Glutamatergic neuron (in vitro differentiated cells): Measurements from ENCODE around the gene SMAD3. TPM values are rescaled to one million over a fixed set of nuclear protein-coding genes. Genes with fewer than 3 reads are reported as not detected.

ENCODE experiments used
- DNase-seq: peaks from one replicate; pipeline ENCODE4 v3.0.0; 2022
- H3K27ac Mint-ChIP-seq: one replicate; pipeline ENCODE4 v1.8.0; 2020; ENCODE audit warnings: mild to moderate bottlenecking, mixed read lengths, inconsistent platforms; ENCODE audit not compliant: unreplicated experiment
- H3K27me3 Mint-ChIP-seq: one replicate; pipeline ENCODE4 v1.8.0; 2020; ENCODE audit warnings: mild to moderate bottlenecking, moderate library complexity, mixed read lengths, inconsistent platforms; ENCODE audit not compliant: unreplicated experiment
- H3K36me3 Mint-ChIP-seq: one replicate; pipeline ENCODE4 v1.8.0; 2020; ENCODE audit warnings: mild to moderate bottlenecking, mixed read lengths, inconsistent platforms; ENCODE audit not compliant: unreplicated experiment
- H3K4me1 Mint-ChIP-seq: one replicate; pipeline ENCODE4 v1.8.0; 2020; ENCODE audit warnings: mild to moderate bottlenecking, low read depth, mixed read lengths, inconsistent platforms; ENCODE audit not compliant: unreplicated experiment
- H3K4me3 Mint-ChIP-seq: one replicate; pipeline ENCODE4 v1.8.0; 2020; ENCODE audit warnings: mild to moderate bottlenecking, mixed read lengths, inconsistent platforms; ENCODE audit not compliant: unreplicated experiment
- H3K9me3 Mint-ChIP-seq: one replicate; pipeline ENCODE4 v1.8.0; 2020; ENCODE audit warnings: mild to moderate bottlenecking, moderate library complexity, mixed read lengths, inconsistent platforms; ENCODE audit not compliant: unreplicated experiment
- CTCF ChIP-seq: fragments of 200-600 bp; sonication (generic); IDR thresholded peaks from one replicate; pipeline ENCODE4 v1.5.0; 2021; ENCODE audit not compliant: partially characterized antibody, unreplicated experiment
- total RNA-seq: library from RNA; stranded (reverse); fragmentation: NEBNext Ultra II Directional; extraction: Animal tissue kit (Norgen Biotek cat#: 25700); gene quantifications from one replicate; pipeline ENCODE4 v1.2.1, GENCODE V29; 2021; ENCODE audit not compliant: unreplicated experiment

Gene SMAD3
- total RNA-seq, 1 donor from 2014 or later: 5.0 TPM

- Mint-ChIP-seq H3K27me3 (peaks cover 29% of the 10 kb centered on the region), H3K36me3 (peaks cover 8% of the 10 kb centered on the region), H3K27ac (no peak overlapping the region), H3K9me3 (peaks cover 16% of the 10 kb centered on the region), H3K4me3 (peak overlapping the region; percentile 93), H3K4me1 (peaks cover 26% of the 10 kb centered on the region)
- no peak for TF ChIP-seq CTCF
- peak; percentile 36 for DNase-seq
These were observed 898 bp downstream of the SMAD3 start for GRCh38 chr15:67066041-67066958.

GRCh38 chr15:67066959-67067853 is 1.8 kb downstream of the SMAD3 start:
- Mint-ChIP-seq H3K27me3 (peaks cover 29% of the 10 kb centered on the region), H3K27ac (peak overlapping the region; percentile 82), H3K36me3 (peaks cover 8% of the 10 kb centered on the region), H3K9me3 (peaks cover 16% of the 10 kb centered on the region), H3K4me3 (peak overlapping the region; percentile 88), H3K4me1 (peaks cover 26% of the 10 kb centered on the region)
- no peak for TF ChIP-seq CTCF
- peak; percentile 57 for DNase-seq

DNA sequence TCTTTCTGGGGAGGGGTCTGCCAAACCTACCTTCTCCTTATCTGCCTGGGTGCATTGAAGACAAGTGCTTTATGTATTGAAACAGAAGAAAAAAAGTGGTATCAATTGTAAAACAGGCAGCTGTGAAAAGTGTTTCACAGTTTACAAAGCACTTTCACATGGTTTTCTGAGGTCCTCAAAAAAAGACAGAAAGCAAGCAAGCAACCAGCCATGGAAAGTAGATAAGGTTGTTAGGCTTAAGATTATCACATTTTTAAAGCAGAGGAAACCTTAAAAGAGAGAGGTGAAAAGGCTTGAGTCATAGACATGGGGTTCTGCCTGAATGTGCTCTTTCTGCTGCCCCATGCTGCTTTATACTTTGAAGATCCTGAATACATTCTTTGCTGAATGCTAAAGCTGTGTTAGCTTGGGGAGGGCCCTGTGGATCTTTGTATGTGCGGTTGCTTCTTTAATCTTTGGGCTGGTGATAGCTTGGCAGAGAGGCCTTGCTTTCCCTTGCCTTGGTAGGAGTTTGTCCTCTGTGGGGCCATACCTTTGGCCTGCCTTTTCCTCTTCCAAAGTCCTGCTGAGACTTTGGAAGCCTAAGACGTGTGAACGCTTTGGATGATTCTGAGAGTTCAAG is 2.6 kb downstream of the SMAD3 start:
- H3K27me3 Mint-ChIP-seq: peaks cover 26% of the 10 kb centered on the region
- peaks cover 8% of the 10 kb centered on the region for H3K36me3 Mint-ChIP-seq
- no peak for DNase-seq
- H3K4me1 Mint-ChIP-seq: peaks cover 29% of the 10 kb centered on the region
- peak overlapping the region; percentile 82 for H3K27ac Mint-ChIP-seq
- H3K9me3 Mint-ChIP-seq: peaks cover 16% of the 10 kb centered on the region
- H3K4me3 Mint-ChIP-seq: peak overlapping the region; percentile 88
- TF ChIP-seq CTCF: no peak

GRCh38 chr15:67068710-67069400 is 3.5 kb downstream of the SMAD3 start:
- H3K27ac Mint-ChIP-seq: no peak overlapping the region
- H3K36me3 Mint-ChIP-seq: peaks cover 4% of the 10 kb centered on the region
- H3K4me3 Mint-ChIP-seq: no peak overlapping the region
- peaks cover 18% of the 10 kb centered on the region for H3K27me3 Mint-ChIP-seq
- H3K9me3 Mint-ChIP-seq: peaks cover 15% of the 10 kb centered on the region
- peaks cover 26% of the 10 kb centered on the region for H3K4me1 Mint-ChIP-seq
- TF ChIP-seq CTCF: no peak
- DNase-seq: no peak
